Measurements from ENCODE around the gene MSI2.

DNA sequence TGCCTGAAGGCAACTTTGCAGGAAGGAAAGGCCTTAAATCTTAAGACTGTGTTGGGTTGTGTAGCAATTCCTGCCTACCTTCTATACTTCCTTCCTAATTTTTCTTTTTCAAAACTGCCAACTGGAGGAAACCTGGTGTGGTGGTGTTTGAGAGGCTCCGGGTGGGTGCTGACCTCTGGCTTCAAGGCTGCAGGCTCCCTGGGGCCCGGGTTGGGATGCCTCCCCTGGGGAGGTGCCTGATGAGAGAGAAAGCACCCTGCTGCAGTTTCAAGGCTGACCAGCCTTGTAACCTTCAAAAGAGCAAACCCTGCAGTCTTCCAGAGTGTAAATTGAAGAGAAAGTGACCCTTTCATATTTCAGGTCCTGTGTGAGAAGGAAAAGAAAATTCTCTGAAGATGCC lies 55.9 kb downstream of the MSI2 start:
- TF ChIP-seq, protein P1, sequence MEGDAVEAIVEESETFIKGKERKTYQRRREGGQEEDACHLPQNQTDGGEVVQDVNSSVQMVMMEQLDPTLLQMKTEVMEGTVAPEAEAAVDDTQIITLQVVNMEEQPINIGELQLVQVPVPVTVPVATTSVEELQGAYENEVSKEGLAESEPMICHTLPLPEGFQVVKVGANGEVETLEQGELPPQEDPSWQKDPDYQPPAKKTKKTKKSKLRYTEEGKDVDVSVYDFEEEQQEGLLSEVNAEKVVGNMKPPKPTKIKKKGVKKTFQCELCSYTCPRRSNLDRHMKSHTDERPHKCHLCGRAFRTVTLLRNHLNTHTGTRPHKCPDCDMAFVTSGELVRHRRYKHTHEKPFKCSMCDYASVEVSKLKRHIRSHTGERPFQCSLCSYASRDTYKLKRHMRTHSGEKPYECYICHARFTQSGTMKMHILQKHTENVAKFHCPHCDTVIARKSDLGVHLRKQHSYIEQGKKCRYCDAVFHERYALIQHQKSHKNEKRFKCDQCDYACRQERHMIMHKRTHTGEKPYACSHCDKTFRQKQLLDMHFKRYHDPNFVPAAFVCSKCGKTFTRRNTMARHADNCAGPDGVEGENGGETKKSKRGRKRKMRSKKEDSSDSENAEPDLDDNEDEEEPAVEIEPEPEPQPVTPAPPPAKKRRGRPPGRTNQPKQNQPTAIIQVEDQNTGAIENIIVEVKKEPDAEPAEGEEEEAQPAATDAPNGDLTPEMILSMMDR (conservative IDR thresholded peaks at IDR 0.05; ENCODE audit: low read depth in 2 of 2) = no peak
- no peak for TF ChIP-seq EZH2 (IDR thresholded peaks at IDR 0.05; ENCODE audit: low read depth, unreplicated experiment)
- TF ChIP-seq, protein P2, sequence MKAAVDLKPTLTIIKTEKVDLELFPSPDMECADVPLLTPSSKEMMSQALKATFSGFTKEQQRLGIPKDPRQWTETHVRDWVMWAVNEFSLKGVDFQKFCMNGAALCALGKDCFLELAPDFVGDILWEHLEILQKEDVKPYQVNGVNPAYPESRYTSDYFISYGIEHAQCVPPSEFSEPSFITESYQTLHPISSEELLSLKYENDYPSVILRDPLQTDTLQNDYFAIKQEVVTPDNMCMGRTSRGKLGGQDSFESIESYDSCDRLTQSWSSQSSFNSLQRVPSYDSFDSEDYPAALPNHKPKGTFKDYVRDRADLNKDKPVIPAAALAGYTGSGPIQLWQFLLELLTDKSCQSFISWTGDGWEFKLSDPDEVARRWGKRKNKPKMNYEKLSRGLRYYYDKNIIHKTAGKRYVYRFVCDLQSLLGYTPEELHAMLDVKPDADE (IDR thresholded peaks at IDR 0.05) = no peak

Data from GM23338 (cell line).